HepG2 (cell line): Measurements from ENCODE around the gene ARID3C. TPM values are rescaled to one million over a fixed set of nuclear protein-coding genes. Genes with fewer than 3 reads are reported as not detected.

ENCODE experiments used
- ARNT ChIP-seq: fragments of 450-650 bp; IDR thresholded peaks from 2 replicates; pipeline ENCODE4 v1.6.1; 2017
- BCL6 ChIP-seq: IDR thresholded peaks from 2 replicates; pipeline ENCODE4 v1.6.1; 2016; ENCODE audit warnings: missing genetic modification reagents, missing compliant biosample characterization
- FOSL2 ChIP-seq: sonication (generic); formaldehyde crosslinking; IDR thresholded peaks from 2 replicates; pipeline ENCODE4 v1.4.0; 2020; ENCODE audit warnings: missing genetic modification reagents
- KDM1A ChIP-seq: IDR thresholded peaks from 2 replicates; pipeline ENCODE4 v1.6.1; 2016; ENCODE audit warnings: missing compliant biosample characterization
- PAF1 ChIP-seq: IDR thresholded peaks from 2 replicates; pipeline ENCODE4 v1.6.1; 2016; ENCODE audit warnings: missing genetic modification reagents, missing compliant biosample characterization
- SMARCC2 ChIP-seq: fragments of 450-650 bp; IDR thresholded peaks from 2 replicates; pipeline ENCODE4 v1.6.1; 2017; ENCODE audit warnings: antibody characterized with exemption, mild to moderate bottlenecking
- ZC3H4 ChIP-seq: sonication (generic); formaldehyde crosslinking; IDR thresholded peaks from 2 replicates; pipeline ENCODE4 v1.4.0; 2020; ENCODE audit warnings: missing genetic modification reagents, borderline replicate concordance
- ZNF253 ChIP-seq: sonication (generic); formaldehyde crosslinking; IDR thresholded peaks from 2 replicates; pipeline ENCODE4 v1.8.0; 2022; ENCODE audit warnings: mild to moderate bottlenecking, missing genetic modification reagents, borderline replicate concordance
- ZNF337 ChIP-seq: sonication (generic); formaldehyde crosslinking; IDR thresholded peaks from 2 replicates; pipeline ENCODE4 v1.5.1; 2020; ENCODE audit warnings: missing genetic modification reagents, low read depth, mild to moderate bottlenecking, borderline replicate concordance
- polyA plus RNA-seq, 8 experiments: library from polyadenylated mRNA; depleted of rRNA in 3 of 8; stranded (reverse) in 7 of 8; unstranded in 1 of 8; fragments of >200 nt; fragmentation: Illumina TruSeq in 4 of 8; extraction: Trizol in 4 of 8; gene quantifications; 2 replicates each; pipeline versions ENCODE4 v1.2.1 to v1.2.3, GENCODE V29; 2011 to 2016; ENCODE audit warnings: low read depth in 4 of 8, missing spikeins in 1 of 8, mixed read lengths in 1 of 8; ENCODE audit not compliant: insufficient read depth in 1 of 8
- total RNA-seq, 5 experiments: library from RNA; depleted of rRNA; stranded (reverse); fragments of >200 nt; fragmentation: Illumina TruSeq; extraction: Trizol; gene quantifications; 2 replicates each; pipeline ENCODE4 v1.2.3, GENCODE V29; 2016; ENCODE audit warnings: low read depth in 1 of 5
- TF ChIP-seq, protein P1 (sequence below): sonication (generic); formaldehyde crosslinking; IDR thresholded peaks from 2 replicates; pipeline ENCODE4 v1.5.1; 2020; ENCODE audit warnings: mild to moderate bottlenecking, moderate library complexity, missing genetic modification reagents
- TF ChIP-seq, protein P2 (sequence below), 2 experiments: fragments of 450-650 bp in 1 of 2; sonication (generic) in 1 of 2; formaldehyde crosslinking; IDR thresholded peaks; 2 replicates each; pipeline versions ENCODE4 v1.5.0 to v1.8.0; 2020 to 2022; ENCODE audit warnings: mild to moderate bottlenecking in 1 of 2, missing genetic modification reagents in 1 of 2
- TF ChIP-seq, protein P3 (sequence below): sonication (generic); formaldehyde crosslinking; conservative IDR thresholded peaks from 2 replicates; pipeline ENCODE4 v1.5.0; 2020; ENCODE audit warnings: missing genetic modification reagents
- TF ChIP-seq, protein P4 (sequence below): sonication (generic); formaldehyde crosslinking; IDR thresholded peaks from 2 replicates; pipeline ENCODE4 v1.8.0; 2022; ENCODE audit warnings: missing genetic modification reagents, low read depth, mild to moderate bottlenecking, borderline replicate concordance
- TF ChIP-seq, protein P5 (sequence below): sonication (generic); formaldehyde crosslinking; IDR thresholded peaks from 2 replicates; pipeline ENCODE4 v1.9.0; 2021; ENCODE audit warnings: missing genetic modification reagents, mild to moderate bottlenecking, borderline replicate concordance
- TF ChIP-seq, protein P6 (sequence below): sonication (generic); formaldehyde crosslinking; IDR thresholded peaks from 2 replicates; pipeline ENCODE4 v1.8.0; 2022; ENCODE audit warnings: mild to moderate bottlenecking, missing genetic modification reagents, borderline replicate concordance
- TF ChIP-seq, protein P7 (sequence below): sonication (generic); formaldehyde crosslinking; IDR thresholded peaks from 2 replicates; pipeline ENCODE4 v1.5.1; 2020; ENCODE audit warnings: missing genetic modification reagents, mild to moderate bottlenecking, borderline replicate concordance

ARID3C gene
- total and polyA plus RNA-seq, 2 of the 13 experiments (the other 11 are each of a cell fraction or from before 2014, with no cell fraction given), result not detected

DNA sequence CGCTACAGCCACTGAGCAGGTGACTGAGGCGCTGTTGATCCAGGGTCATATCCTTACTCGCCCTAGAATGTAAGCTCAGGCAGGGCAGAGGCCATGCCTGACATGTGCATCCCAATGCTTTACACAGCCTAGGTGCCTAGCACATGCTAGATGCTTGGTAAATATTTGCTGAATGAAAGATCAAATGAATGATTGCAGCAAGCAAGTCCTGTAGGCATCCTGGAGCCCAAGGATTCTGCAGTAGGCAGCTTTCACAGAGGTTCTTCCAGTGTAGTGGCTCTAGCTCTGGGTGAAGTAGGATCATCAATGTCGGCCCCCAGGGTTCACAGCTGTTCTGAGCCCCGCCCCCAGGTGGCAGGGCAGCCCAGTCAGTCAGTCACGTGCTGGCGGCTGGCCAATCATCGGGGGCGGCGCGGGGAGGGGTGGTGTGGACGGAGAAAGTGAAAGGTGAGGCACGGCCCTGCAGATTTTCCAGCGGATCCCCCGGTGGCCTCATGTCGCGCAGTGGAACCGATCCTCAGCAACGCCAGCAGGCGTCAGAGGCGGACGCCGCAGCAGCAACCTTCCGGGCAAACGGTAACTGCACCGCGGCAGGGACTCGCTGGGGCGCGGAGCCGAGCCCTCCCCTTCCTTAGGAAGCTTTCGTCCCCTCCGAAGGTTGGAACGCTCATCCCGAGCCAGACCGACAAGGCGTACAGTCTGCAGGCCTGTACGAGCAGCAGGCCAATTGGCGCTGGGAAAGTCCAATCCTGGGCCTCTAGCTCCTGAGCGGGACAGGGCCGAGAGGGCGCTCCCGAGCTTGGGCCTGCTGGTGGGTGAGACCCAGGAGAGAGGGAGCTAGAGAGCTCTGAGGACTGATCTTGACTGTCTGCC, 17.6 kb upstream of the ARID3C start, which contains the start of gene GALT (continued):
- no peak for TF ChIP-seq ZNF337 (CRISPR knock-in tag)
- TF ChIP-seq, protein P1, sequence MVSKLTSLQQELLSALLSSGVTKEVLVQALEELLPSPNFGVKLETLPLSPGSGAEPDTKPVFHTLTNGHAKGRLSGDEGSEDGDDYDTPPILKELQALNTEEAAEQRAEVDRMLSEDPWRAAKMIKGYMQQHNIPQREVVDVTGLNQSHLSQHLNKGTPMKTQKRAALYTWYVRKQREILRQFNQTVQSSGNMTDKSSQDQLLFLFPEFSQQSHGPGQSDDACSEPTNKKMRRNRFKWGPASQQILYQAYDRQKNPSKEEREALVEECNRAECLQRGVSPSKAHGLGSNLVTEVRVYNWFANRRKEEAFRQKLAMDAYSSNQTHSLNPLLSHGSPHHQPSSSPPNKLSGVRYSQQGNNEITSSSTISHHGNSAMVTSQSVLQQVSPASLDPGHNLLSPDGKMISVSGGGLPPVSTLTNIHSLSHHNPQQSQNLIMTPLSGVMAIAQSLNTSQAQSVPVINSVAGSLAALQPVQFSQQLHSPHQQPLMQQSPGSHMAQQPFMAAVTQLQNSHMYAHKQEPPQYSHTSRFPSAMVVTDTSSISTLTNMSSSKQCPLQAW (CRISPR knock-in tag), result peak; percentile 36; the same call in 1 of the 2 replicates
- TF ChIP-seq ARNT, result no peak
- TF ChIP-seq, protein P2, sequence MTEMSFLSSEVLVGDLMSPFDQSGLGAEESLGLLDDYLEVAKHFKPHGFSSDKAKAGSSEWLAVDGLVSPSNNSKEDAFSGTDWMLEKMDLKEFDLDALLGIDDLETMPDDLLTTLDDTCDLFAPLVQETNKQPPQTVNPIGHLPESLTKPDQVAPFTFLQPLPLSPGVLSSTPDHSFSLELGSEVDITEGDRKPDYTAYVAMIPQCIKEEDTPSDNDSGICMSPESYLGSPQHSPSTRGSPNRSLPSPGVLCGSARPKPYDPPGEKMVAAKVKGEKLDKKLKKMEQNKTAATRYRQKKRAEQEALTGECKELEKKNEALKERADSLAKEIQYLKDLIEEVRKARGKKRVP (CRISPR knock-in tag; IDR thresholded peaks at IDR 0.05), result 0 out of 4 replicates have a peak, but pooled peaks of 1 of the 2 experiments have one; percentile 4
- TF ChIP-seq, protein P3, sequence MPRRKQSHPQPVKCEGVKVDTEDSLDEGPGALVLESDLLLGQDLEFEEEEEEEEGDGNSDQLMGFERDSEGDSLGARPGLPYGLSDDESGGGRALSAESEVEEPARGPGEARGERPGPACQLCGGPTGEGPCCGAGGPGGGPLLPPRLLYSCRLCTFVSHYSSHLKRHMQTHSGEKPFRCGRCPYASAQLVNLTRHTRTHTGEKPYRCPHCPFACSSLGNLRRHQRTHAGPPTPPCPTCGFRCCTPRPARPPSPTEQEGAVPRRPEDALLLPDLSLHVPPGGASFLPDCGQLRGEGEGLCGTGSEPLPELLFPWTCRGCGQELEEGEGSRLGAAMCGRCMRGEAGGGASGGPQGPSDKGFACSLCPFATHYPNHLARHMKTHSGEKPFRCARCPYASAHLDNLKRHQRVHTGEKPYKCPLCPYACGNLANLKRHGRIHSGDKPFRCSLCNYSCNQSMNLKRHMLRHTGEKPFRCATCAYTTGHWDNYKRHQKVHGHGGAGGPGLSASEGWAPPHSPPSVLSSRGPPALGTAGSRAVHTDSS (CRISPR knock-in tag), result no peak
- peak; percentile 58 for TF ChIP-seq FOSL2 (CRISPR knock-in tag)
- TF ChIP-seq BCL6, result peak; percentile 39
- TF ChIP-seq, protein P4, sequence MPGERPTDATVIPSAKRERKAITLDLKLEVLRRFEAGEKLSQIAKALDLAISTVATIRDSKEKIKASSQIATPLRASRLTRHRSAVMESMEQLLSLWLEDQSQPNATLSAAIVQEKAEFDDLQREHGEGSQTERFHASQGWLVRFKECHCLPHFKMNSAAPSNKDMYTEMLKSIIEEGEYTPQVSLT (CRISPR knock-in tag), result no peak
- TF ChIP-seq ZC3H4 (CRISPR knock-in tag), result no peak
- TF ChIP-seq, protein P5, sequence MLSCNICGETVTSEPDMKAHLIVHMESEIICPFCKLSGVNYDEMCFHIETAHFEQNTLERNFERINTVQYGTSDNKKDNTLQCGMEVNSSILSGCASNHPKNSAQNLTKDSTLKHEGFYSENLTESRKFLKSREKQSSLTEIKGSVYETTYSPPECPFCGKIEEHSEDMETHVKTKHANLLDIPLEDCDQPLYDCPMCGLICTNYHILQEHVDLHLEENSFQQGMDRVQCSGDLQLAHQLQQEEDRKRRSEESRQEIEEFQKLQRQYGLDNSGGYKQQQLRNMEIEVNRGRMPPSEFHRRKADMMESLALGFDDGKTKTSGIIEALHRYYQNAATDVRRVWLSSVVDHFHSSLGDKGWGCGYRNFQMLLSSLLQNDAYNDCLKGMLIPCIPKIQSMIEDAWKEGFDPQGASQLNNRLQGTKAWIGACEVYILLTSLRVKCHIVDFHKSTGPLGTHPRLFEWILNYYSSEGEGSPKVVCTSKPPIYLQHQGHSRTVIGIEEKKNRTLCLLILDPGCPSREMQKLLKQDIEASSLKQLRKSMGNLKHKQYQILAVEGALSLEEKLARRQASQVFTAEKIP (CRISPR knock-in tag), result no peak
- no peak for TF ChIP-seq PAF1 (CRISPR knock-in tag)
- no peak for TF ChIP-seq ZNF253 (CRISPR knock-in tag)
- TF ChIP-seq SMARCC2, result no peak
- TF ChIP-seq, protein P6, sequence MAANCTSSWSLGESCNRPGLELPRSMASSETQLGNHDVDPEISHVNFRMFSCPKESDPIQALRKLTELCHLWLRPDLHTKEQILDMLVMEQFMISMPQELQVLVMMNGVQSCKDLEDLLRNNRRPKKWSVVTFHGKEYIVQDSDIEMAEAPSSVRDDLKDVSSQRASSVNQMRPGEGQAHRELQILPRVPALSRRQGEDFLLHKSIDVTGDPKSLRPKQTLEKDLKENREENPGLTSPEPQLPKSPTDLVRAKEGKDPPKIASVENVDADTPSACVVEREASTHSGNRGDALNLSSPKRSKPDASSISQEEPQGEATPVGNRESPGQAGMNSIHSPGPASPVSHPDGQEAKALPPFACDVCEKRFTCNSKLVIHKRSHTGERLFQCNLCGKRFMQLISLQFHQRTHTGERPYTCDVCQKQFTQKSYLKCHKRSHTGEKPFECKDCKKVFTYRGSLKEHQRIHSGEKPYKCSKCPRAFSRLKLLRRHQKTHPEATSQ (CRISPR knock-in tag), result no peak
- TF ChIP-seq, protein P7, sequence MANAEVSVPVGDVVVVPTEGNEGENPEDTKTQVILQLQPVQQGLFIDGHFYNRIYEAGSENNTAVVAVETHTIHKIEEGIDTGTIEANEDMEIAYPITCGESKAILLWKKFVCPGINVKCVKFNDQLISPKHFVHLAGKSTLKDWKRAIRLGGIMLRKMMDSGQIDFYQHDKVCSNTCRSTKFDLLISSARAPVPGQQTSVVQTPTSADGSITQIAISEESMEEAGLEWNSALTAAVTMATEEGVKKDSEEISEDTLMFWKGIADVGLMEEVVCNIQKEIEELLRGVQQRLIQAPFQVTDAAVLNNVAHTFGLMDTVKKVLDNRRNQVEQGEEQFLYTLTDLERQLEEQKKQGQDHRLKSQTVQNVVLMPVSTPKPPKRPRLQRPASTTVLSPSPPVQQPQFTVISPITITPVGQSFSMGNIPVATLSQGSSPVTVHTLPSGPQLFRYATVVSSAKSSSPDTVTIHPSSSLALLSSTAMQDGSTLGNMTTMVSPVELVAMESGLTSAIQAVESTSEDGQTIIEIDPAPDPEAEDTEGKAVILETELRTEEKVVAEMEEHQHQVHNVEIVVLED (CRISPR knock-in tag), result peak; percentile 40; the same call in 1 of the 2 replicates
- TF ChIP-seq KDM1A (CRISPR knock-in tag), result no peak
